ENCODE results near the gene RXRA.

Gene RXRA

GRCh38 chr9:134340475-134341160, 14.4 kb downstream of the RXRA start:
- no peak for DNase-seq

GRCh38 chr9:134341306-134341705, 15.1 kb downstream of the RXRA start:
- no peak for DNase-seq

GRCh38 chr9:134341929-134342745, 15.9 kb downstream of the RXRA start:
- DNase-seq, result no peak

GRCh38 chr9:134342746-134343115, 16.5 kb downstream of the RXRA start:
- DNase-seq, result no peak

- DNase-seq, result no peak
These were observed 17.4 kb downstream of the RXRA start for GRCh38 chr9:134343637-134344036.

- DNase-seq, result no peak
These were observed 18.0 kb downstream of the RXRA start for GRCh38 chr9:134344068-134344799.

GRCh38 chr9:134344800-134345310, 18.6 kb downstream of the RXRA start:
- DNase-seq, result no peak

GRCh38 chr9:134345737-134346136, 19.5 kb downstream of the RXRA start:
- no peak for DNase-seq

- no peak for DNase-seq
These were observed 19.9 kb downstream of the RXRA start for GRCh38 chr9:134346151-134346550.

- no peak for DNase-seq
These were observed 20.8 kb downstream of the RXRA start for GRCh38 chr9:134346840-134347583.

- DNase-seq, result no peak
These were observed 21.7 kb downstream of the RXRA start for GRCh38 chr9:134347996-134348395.

GRCh38 chr9:134348404-134349155, 22.3 kb downstream of the RXRA start:
- no peak for DNase-seq

GRCh38 chr9:134349936-134350335, 23.7 kb downstream of the RXRA start:
- DNase-seq, result no peak

- DNase-seq, result no peak
These were observed 24.2 kb downstream of the RXRA start for GRCh38 chr9:134350416-134350994.

GRCh38 chr9:134351606-134352176, 25.4 kb downstream of the RXRA start:
- DNase-seq, result no peak

- DNase-seq, result no peak
These were observed 26.1 kb downstream of the RXRA start for GRCh38 chr9:134352247-134352933.

- DNase-seq, result no peak
These were observed 27.3 kb downstream of the RXRA start for GRCh38 chr9:134353539-134353938.

GRCh38 chr9:134355158-134355557, 28.9 kb downstream of the RXRA start:
- no peak for DNase-seq

GRCh38 chr9:134355561-134356279, 29.5 kb downstream of the RXRA start:
- no peak for DNase-seq
